Posterior cingulate gyrus (tissue), 11 donors: ENCODE results near the gene STIP1.

Source experiments
- DNase-seq, 10 donors: peaks; one replicate each; pipeline versions ENCODE4 v3.0.0 to v3.0.0-alpha.2; 2020 to 2021; ENCODE audit warnings: mixed read lengths in 3 of 10
- intact Hi-C: fragments of 100-400 bp; cut with DNase I; formaldehyde crosslinking; loops from one replicate; pipeline ENCODE4 v1.15.1; 2023

STIP1 gene

DNA sequence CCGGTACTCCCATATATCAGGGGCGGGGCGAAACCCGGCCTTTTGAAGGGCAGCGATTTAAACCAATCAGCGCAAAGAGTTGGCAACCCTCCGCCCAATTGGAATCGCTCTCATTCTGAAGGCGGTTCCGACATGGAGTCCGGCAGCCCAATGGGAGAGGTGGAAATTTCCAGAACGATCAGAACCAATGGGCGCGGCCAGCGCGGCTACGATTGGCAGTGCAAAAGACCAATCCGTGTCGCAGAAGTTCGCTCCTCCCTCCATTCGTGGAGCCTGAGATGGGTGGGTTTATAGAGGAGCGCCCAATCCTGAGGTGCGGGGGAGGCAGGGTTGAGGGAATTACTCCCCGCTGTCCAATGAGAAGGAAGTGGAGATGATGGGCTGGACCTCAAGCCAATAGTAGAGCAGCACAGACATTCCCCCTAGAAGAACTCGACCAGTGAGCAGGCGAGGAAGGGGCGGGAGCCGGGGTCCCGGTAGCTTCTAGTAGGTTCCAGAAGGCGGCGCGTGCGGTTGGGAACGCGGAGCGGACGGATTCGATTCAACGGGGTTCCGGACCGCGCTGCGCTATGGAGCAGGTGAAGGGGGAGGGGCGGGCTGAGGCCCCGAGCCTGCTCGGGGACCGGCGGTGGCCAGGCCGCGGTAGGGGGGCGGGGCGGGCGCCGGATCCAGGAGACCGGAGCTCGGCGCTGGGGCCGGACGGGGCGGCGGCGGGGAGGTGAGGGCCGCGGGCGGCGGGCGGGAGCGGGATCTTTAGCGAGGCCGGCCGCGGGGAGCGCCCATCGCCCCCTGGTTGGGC lies at the start of gene STIP1:
TSS of gene STIP1 (plus strand) at position 479 of the 799 bp plus-strand sequence. CDS start at position 570, 91 bp downstream.
- DNase-seq, result peak; percentile 97 to 100 (median 99)
- intact Hi-C loops, result loop anchor here (10.0 kb wide), 1 partner anchor 49 kb away; the partner anchor contains the start of genes DNAJC4 and VEGFB

DNA sequence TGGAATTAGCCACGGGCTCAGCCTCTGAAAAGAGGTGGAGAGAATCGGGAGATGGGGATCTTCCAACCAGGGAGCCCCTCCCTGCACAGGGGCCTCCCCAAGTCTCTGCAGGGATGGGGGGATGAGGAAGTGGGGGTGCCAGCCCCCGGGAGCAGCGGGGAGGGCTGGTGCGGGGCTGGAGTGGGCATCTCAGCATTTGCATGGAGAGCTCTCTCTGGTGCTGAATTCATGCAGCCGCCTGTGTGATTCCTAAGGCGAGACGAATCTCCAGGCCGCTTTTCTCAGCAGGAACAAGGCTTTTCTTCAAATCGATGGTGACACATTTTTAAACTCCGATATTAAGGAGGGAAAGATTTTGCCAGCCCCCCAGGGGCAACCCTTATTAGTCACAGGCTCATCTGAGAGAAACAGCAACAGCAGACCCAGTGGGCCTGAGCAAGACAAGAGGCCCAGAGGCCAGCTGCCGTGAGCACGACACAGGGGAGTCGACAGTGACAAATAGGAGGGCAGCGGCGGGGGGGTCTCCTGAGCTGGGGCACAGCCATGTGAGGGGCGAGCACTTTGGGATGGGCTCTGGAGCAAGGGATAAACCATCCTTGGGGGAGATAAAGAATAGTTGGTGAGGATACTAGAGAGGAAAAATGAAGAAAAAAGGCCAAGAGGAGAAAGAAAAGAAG lies 49.1 kb upstream of the STIP1 start:
- DNase-seq, result no peak
- intact Hi-C loops, result no loop called here

DNA sequence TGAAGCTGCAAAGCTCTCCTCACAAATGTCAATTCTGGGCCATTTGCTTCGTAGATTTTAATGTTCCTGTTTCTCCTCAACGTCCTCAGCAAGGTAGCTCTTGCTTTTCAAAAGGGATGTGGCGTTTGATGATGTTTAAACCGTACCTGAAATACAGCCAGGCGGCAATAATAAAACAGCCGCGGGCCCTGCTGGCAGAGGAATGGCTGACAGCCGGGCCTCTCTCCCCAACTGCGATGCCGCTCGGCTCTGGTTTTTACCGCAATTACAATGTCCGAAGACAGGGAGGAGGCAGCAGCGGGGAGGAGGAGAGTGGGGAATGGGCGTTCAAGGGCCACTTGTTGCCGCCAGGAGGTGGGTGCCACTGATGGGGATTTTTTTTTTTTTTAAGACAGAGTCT lies 47.6 kb upstream of the STIP1 start:
- DNase-seq, result no peak
- intact Hi-C loops, result no loop called here

DNA sequence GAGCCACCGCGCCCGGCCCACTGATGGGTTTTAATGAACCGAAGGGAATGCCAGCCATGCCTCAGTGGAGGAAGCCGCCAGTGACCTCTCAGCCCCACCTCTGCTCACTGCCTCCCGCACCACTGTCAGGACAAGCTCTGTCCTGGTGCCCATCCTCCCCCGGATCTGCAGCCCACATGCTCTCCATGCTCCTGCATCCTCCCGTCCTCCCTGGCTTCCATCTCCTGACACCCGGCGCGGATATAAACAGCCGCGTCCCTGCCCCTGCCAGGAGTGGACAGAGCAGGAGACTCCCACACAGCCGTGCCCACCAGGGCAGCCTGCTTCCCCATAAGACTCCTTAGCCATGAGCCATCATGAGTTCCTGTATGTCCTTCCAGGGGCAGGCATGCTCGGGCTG lies 46.9 kb upstream of the STIP1 start:
- DNase-seq, result no peak
- intact Hi-C loops, result no loop called here

DNA sequence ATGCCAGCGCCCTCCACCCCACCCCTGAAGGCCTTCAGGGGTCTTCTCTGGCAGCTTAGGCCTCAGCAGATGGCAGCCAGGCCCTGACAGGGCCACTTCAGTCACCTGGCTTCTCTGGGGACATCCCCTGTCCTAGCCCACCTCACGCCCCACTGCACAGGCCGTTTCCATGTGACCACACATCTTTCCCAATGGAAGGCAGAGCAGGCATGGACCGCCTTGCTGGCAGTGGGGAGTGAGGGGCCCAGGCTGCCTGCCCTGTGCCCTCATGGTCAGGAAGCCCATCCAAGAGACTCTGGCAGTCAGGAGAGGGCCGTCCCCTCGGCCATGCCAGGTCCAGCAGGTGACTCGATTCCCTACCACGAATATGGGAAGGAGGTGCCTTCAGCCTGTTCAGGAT lies 45.9 kb upstream of the STIP1 start:
- DNase-seq, result no peak
- intact Hi-C loops, result no loop called here

DNA sequence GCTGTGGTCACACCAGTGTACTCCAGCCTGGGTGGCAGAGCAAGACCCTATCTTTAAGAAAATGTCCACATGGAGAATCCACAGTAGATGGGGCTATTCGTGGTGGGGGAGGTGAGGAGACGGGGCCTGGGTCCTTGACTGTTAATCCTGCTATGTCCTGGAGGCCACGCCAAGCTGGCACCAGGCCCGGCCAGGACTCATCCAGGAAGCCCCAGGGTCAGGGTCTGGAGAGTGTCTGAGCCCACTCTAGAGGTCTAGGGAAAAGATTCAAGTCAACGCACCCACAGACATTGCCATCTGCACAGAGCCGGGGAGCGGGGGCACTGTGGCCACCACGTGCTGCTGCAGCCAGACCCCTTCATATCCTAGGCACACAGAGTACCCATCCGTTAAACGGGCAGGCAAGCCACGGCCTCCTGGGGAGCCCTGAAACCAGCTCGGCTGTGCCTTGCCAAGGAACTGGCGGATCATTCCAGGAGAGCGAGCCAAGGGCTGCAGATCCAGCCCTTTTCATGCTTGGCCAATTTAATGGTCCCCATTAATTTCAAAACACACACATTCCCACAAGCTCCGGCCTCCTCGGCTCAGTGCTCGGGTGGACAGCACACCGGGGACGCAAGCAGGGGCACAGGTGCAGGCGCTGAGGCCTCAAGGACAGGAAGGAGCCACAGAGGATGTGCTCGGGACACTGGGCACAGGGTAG lies 44.7 kb upstream of the STIP1 start:
- peak in 4 of 10 donors; percentile 39 to 90 (median 50) for DNase-seq
- intact Hi-C loops, result no loop called here

DNA sequence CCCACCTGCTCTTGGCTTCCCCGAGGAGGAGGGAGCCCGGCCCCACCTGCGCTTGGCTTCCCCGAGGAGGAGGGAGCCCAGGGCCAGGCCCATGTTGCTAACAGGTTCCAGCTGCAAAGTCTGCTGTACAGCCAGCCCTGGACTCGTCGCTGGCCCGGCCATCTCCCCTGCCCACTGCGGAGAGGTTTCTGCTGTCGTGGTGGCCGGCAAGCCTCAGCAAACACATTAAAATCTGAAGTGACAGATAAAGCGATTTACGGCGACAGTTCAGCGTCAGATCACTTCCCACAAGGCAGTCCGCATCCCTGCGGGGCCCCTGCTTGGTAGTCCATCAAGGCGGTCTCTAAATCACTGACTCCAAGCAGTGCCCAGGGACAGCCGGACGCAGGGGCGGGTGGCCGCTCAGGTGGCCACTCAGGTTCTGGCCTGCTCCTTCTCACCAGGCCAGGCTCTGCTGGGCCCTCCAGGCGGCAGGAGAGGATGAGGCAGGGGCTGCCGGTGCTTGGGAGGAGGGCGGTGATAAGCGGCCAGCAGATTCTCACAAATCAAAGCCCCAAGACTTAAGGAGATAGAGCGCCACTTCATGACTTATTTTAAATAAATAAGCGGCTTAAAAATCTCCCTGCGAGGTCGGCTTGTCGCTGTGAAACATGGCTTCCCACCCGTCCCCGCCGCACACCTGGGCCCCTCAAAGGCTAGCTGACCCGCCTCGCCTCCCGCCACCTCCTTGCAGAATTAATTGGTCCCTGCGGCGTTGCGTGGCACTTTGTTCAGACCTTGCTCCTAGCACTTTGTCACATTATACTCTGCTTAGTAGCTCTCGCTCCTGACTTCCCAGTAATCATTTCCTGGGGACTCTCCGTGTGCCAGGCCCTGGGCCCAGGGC lies 41.1 kb upstream of the STIP1 start:
- no peak for DNase-seq
- intact Hi-C loops, result loop anchor here (5.0 kb wide), 1 partner anchor 43 kb away; no protein-coding TSS in a partner anchor

DNA sequence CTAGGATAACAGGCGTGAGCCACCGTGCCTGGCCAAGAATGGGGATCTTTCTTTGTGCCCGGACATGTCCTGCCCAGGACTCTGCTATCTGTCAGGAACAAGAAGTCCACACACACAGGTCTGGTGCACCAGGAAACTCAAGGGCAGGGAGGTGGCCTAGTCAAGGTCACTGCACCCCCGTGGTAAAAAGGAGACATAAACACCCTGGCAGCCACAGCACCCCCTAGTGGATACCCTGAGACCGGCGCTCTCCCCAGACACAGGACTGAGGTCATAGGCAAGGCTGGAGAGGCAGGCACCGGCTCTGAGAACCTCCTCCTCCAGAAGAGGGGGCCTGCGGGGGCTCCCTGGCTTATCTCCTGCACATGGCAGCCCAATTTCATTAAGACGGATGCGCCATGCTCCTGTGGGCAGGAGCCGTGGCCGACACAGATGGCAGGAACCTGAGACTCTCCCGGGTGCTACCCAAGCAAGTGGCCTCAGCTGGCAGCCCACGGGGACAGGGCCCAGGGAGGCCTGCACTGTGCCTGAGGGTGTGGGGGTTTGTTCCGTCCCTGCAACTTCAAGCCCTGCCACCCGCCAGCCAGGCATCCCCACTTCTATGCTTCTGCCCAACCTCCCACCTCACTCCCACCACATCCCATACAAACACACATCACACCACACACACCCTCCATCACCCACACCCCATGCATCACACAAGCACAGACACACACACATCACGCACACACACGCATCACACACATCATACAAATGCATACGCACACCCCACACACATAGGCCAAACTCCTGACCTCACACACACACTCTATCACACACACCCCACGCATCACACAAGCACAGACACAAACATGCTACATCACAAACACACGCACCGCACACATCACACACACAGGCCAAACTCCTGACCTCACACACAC lies 39.7 kb upstream of the STIP1 start:
- intact Hi-C loops, result loop anchor here (5.0 kb wide), 1 partner anchor 44 kb away; no protein-coding TSS in a partner anchor
- peak in 2 of 10 donors; percentile 52 to 62 for DNase-seq

DNA sequence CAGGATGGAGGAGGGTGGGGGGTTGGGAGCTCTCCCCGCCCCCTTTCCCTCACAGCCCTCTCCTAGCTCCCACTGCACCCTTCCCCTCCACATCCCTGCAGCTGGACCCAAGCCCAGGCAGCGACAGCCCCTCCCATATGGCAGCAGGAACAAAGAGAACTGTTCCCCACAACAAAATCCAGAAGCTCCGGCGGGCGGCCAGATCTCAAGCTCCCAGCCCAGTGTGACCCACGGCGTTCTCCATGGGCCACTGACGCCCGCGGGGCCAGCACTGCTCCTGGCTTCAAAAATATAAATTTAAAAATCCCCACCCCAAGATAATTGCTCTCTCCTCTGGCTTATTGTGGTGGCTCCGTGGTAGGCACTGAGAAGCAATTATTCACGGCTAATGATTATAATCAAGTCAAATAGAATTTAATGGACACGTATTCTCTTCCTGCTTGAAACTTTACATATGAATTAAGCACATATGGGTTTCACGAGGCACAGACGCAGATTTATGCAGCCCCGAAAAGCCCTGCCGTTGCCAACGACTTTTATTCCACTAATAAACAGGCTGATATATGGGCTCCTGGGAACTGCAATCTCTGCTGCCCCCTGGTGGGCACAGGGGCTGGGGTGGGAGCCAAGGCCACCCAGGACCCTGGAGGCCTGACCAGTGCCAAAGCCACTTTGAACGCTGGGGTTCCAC lies 37.6 kb upstream of the STIP1 start:
- intact Hi-C loops, result loop anchor here (1.0 to 5.0 kb wide), 4 partner anchors 46 to 310 kb away; partner anchors contain the start of gene MARK2

DNA sequence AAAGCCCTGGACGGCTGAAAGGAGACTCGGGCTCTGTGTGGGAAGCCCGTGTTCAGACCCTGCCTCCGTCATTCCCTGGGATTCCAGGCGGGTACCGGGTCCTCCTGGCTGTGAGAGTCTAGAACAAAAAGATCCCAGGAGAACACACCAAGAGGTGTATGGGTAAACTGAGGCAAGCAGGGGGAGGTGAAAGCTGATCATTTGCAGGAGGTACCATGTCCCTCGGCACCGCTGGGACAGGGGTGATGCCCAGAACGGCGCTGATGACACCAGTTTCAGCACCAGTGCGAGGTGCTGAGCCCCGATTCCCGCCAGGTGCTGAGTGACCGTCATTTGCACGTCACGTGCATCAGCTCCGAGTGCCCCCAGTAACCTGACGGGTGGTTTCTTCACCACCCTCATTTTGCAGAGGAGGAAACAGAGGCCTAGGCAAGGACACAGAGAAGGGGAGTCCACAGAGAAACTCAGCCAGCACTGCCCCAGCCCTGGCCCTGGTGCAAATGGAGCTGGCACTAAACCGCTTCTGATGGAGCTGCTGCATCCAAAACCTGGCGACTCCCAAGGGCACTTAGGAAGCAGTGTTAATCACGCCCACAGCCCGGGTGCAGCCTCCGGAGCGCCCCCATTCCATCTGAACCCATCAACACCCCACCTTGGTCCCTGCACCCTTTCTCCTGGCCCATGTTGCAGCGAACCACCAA lies 36.9 kb upstream of the STIP1 start:
- intact Hi-C loops, result loop anchor here (1.0 to 5.0 kb wide), 4 partner anchors 47 to 310 kb away; partner anchors contain the start of gene MARK2

More for the DNA sequence above, 37.6 kb upstream of the STIP1 start:
- DNase-seq, result peak; percentile 80 to 98 (median 92)

DNA sequence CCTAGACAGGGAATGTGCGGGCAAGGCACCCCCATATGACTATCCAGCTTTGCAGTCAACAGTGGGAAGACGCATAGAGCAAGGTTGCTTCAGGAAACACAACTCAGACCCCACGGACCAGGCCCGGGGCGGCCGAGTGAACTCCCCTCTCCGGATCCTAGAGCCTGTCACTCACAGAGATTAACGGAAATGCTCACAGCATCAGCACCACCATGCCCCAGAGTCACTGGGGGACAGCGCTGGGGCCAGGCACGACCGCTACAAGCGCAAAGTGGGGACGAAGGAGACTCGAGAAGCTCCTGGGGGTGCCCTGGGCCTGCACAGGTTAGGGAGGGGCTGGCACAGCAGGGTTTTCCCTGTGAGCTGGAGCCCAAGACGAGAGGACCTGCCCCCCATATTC lies 35.9 kb upstream of the STIP1 start:
- intact Hi-C loops, result no loop called here
- no peak for DNase-seq

More for the DNA sequence above, 36.9 kb upstream of the STIP1 start:
- DNase-seq, result no peak

DNA sequence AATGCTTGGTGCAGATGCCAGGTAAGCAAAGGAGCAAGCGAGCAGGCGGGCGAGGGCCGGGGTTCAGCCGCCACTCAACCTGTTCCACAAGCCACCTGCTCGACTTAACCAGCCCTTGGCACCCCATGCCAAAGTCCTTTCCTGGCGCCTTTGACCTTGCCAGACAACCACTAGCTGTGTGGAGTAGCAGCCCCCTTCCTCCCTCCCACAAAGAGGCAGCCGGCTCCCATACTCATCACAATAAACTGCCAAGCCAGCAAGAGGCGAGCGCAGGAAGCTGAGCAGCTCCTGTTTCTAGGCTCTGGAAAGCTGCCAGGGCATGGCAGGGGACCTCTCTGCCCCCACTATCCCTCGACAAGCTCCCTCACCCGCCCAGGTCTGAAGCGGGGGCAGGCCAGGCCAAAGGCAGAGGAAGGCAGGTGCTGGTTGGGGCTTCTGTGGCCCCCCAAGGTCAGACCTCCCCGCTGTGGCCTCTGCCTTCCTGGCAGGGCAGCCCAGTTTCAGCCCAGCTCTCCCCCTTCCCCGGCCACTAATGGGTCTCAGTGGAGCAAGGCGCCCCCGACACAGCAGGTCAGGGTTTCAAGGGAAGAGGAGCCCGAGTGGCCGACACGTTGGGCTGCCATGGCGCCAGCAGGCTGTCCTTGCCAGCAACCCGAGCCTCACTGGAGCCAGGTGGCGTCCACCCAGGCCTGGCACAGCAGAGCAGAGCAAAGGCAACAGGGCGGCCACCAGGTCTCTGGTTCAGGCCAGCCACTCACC lies 35.3 kb upstream of the STIP1 start:
- DNase-seq, result peak in 4 of 10 donors; percentile 34 to 90 (median 70)
- intact Hi-C loops, result no loop called here

DNA sequence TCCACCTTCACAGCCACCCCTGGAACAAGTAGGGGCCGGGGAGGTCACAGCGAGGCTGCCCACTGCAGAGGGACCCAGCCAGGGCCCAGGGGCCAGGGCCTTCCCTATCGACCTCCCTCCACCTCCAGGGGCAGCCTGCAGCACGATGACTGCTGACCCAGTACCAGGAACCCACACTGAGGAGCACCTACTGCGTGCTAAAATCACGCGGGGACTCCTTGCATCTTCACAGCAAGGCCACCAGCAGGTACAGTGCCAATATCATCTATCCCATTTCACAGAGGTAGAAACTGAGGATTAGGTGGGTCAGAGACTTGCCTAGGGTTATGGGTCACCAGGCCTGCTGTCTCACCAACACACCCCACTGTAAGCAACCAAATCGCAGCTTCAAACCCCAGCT lies 34.6 kb upstream of the STIP1 start:
- intact Hi-C loops, result no loop called here

DNA sequence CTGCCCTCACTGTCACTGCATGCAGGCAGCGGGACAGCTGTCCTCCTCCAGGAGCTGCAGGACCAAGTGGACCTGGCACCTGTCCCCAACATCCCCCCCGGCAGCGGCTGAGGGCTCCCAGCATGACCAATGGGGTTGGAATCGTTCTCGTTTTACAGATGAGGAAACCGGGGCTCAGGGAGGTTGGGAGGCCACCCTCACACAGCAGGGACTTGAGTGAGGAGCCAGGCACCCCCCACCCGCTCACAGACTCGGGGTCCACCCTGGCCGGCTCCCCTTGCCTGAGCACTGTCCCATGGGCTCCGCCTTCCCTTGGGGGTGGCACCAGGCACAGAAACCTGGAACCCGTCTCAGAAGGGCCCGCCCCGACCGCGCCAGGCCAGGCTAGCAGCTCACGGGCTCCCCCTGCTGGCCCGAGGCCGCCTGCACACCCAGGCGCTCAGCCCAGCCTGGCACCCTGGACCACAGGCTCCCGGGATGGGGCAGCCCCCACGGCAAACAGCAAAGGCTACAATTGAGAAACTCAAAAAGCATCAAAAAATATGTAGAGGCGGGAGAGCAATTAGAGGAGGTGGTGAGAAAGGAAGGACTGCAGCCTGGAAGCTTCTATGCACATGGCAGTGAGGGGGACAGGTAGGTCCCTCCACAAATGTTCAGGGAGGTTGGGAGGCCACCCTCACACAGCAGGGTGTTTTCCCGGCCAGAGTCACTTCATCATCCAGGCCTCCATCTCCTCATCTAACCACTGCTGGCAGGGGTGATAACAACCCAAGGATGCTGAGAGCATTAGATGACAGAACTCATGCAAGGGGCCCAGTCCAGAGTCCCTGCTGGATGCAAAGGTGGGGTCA lies 32.9 kb upstream of the STIP1 start:
- DNase-seq, result peak in 9 of 10 donors; percentile 53 to 95 (median 71)
- intact Hi-C loops, result no loop called here

More for the DNA sequence above, 34.6 kb upstream of the STIP1 start:
- DNase-seq, result no peak

DNA sequence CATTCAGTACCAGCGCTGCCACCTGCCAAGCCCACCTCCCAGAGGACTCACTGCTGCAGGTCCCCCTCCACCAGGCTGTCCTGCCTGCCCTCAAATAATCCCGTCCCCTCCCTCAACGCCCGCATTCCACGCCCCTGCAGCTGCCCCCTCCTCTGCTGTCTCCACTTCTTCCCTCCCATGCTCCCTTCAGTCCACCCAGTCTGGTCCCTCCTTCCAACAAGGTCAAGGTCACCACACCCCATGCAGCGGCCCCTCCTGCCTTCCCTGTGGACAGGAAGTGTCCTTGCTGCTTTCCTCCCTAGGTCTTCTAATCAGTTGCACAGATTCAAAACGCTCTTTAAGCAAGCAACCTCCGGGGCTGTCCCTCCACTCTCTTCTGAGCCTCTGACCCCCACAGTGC lies 32.2 kb upstream of the STIP1 start:
- intact Hi-C loops, result no loop called here

More for the DNA sequence above, 32.2 kb upstream of the STIP1 start:
- DNase-seq, result no peak
